ENCODE data around the gene MB.

MB gene

GRCh38 chr22:35593891-35594470, 23.1 kb downstream of the MB start:
- DNase-seq (ENCODE audit: low spot score) = no peak

- DNase-seq (ENCODE audit: low spot score) = no peak
Measured at GRCh38 chr22:35593071-35593890, 23.8 kb downstream of the MB start.

GRCh38 chr22:35592418-35592967, 24.6 kb downstream of the MB start:
- no peak for DNase-seq (ENCODE audit: low spot score)

- no peak for DNase-seq (ENCODE audit: low spot score)
Measured at GRCh38 chr22:35591714-35592417, 25.3 kb downstream of the MB start.

- no peak for DNase-seq (ENCODE audit: low spot score)
Measured at GRCh38 chr22:35590634-35591295, 26.4 kb downstream of the MB start.

GRCh38 chr22:35589756-35590093, 27.4 kb downstream of the MB start:
- DNase-seq (ENCODE audit: low spot score) = no peak

GRCh38 chr22:35589071-35589755, 27.9 kb downstream of the MB start:
- DNase-seq (ENCODE audit: low spot score) = no peak

- DNase-seq (ENCODE audit: low spot score) = no peak
Measured at GRCh38 chr22:35587896-35588295, 29.2 kb downstream of the MB start.

- no peak for DNase-seq (ENCODE audit: low spot score)
Measured at GRCh38 chr22:35587447-35587870, 29.7 kb downstream of the MB start.

- no peak for DNase-seq (ENCODE audit: low spot score)
Measured at GRCh38 chr22:35586771-35587170, 30.4 kb downstream of the MB start.

- DNase-seq (ENCODE audit: low spot score) = peak; percentile 56
Measured at GRCh38 chr22:35582861-35583670, 34.1 kb downstream of the MB start.

- DNase-seq (ENCODE audit: low spot score) = no peak
Measured at GRCh38 chr22:35582218-35582860, 34.8 kb downstream of the MB start.

GRCh38 chr22:35581023-35581413, 36.1 kb downstream of the MB start:
- DNase-seq (ENCODE audit: low spot score) = no peak

- DNase-seq (ENCODE audit: low spot score) = no peak
Measured at GRCh38 chr22:35580351-35581022, 36.6 kb downstream of the MB start.

- DNase-seq (ENCODE audit: low spot score) = no peak
Measured at GRCh38 chr22:35578836-35579575, 38.1 kb downstream of the MB start.

- DNase-seq (ENCODE audit: low spot score) = no peak
Measured at GRCh38 chr22:35577799-35578659, 39.1 kb downstream of the MB start.

GRCh38 chr22:35576671-35577070, 40.5 kb downstream of the MB start:
- DNase-seq (ENCODE audit: low spot score) = no peak

- DNase-seq (ENCODE audit: low spot score) = no peak
Measured at GRCh38 chr22:35575116-35575748, 41.9 kb downstream of the MB start.
